Endodermal cell (in vitro differentiated cells): ENCODE results near the gene REXO5. TPM values are rescaled to one million over a fixed set of nuclear protein-coding genes. Genes with fewer than 3 reads are reported as not detected.

ENCODE experiments used
- DNase-seq: peaks from one replicate; pipeline ENCODE4 v3.0.0-alpha.2; 2017
- H3K27ac ChIP-seq: 2 replicates; pipeline ENCODE4 v1.5.1; 2013; ENCODE audit warnings: mild to moderate bottlenecking, low read depth, low read length, moderate library complexity
- H3K27me3 ChIP-seq: 2 replicates; pipeline ENCODE4 v1.6.1; 2013; ENCODE audit warnings: mild to moderate bottlenecking, low read length, moderate library complexity; ENCODE audit not compliant: insufficient read depth, control insufficient read depth, poor library complexity, severe bottlenecking
- H3K36me3 ChIP-seq: 2 replicates; pipeline ENCODE4 v1.7.0; 2013; ENCODE audit warnings: mild to moderate bottlenecking, low read length, moderate library complexity; ENCODE audit not compliant: control insufficient read depth, insufficient read depth
- H3K4me1 ChIP-seq: one replicate; pipeline ENCODE4 v1.7.0; 2013; ENCODE audit warnings: low read length; ENCODE audit not compliant: control insufficient read depth, insufficient read depth
- H3K4me3 ChIP-seq: 2 replicates; pipeline ENCODE4 v1.5.1; 2013; ENCODE audit warnings: mild to moderate bottlenecking, low read length, moderate library complexity
- H3K9ac ChIP-seq: 2 replicates; pipeline ENCODE4 v1.6.1; 2013; ENCODE audit warnings: mild to moderate bottlenecking, low read length, moderate library complexity; ENCODE audit not compliant: poor library complexity, severe bottlenecking; ENCODE audit errors: extremely low read depth
- H3K9me3 ChIP-seq: 2 replicates; pipeline ENCODE4 v1.6.1; 2013; ENCODE audit warnings: mild to moderate bottlenecking, low read length, moderate library complexity; ENCODE audit not compliant: control insufficient read depth
- H3K27ac Mint-ChIP-seq: 2 replicates; pipeline ENCODE4 v1.8.0; 2020; ENCODE audit warnings: mixed read lengths
- H3K27me3 Mint-ChIP-seq: 2 replicates; pipeline ENCODE4 v1.8.0; 2021; ENCODE audit warnings: mild to moderate bottlenecking, mixed read lengths; ENCODE audit not compliant: insufficient read depth
- H3K36me3 Mint-ChIP-seq: 2 replicates; pipeline ENCODE4 v1.8.0; 2020; ENCODE audit warnings: low read depth, mixed read lengths
- H3K4me1 Mint-ChIP-seq: 2 replicates; pipeline ENCODE4 v1.8.0; 2020; ENCODE audit warnings: mixed read lengths
- H3K4me3 Mint-ChIP-seq: 2 replicates; pipeline ENCODE4 v1.8.0; 2020; ENCODE audit warnings: mild to moderate bottlenecking, moderate library complexity, mixed read lengths
- H3K9me3 Mint-ChIP-seq: 2 replicates; pipeline ENCODE4 v1.8.0; 2020; ENCODE audit warnings: mild to moderate bottlenecking, mixed read lengths
- CTCF ChIP-seq: fragments of 200-600 bp; sonication (generic); conservative IDR thresholded peaks from 2 replicates; pipeline ENCODE4 v1.5.0; 2021; ENCODE audit warnings: antibody characterized with exemption, mild to moderate bottlenecking
- WGBS, 2 experiments: methylation state at CpG; one replicate each; pipeline versions ENCODE4 v1.1.5 to v1.1.7; 2013; ENCODE audit warnings: missing lambda C conversion rate in 2 of 2, mixed read lengths in 1 of 2; ENCODE audit not compliant: insufficient coverage in 1 of 2, insufficient read length in 1 of 2; 5-methylcytosine and 5-hydroxymethylcytosine counted together
- total RNA-seq, 2 donors: library from RNA; stranded (reverse); fragmentation: NEBNext Ultra II Directional in 1 of 2; extraction: Animal tissue kit (Norgen Biotek cat#: 25700) in 1 of 2; gene quantifications; 2 replicates in 1 of 2; 3 replicates in 1 of 2; pipeline ENCODE4 v1.2.1, GENCODE V29; 2021

Gene REXO5
- total RNA-seq, 2 donors from 2014 or later: 4.3 to 10.2 TPM

- peaks cover 59% of the 10 kb centered on the region for H3K4me1 Mint-ChIP-seq
- DNase-seq: no peak
- no peak overlapping the region for H3K27ac ChIP-seq
- H3K27me3 Mint-ChIP-seq: no peaks in the 10 kb centered on the region
- no peak overlapping the region for H3K9ac ChIP-seq
- WGBS, 2 experiments: 100% methylated on average over 1 of the region's 1 CpG; no CpG with 5 or more reads in 1 of the 2 experiments
- no peak for TF ChIP-seq CTCF
- H3K4me1 ChIP-seq: peaks cover 30% of the 10 kb centered on the region
- H3K27ac Mint-ChIP-seq: no peak overlapping the region
- H3K36me3 Mint-ChIP-seq: peaks cover 7% of the 10 kb centered on the region
- H3K36me3 ChIP-seq: peaks cover 5% of the 10 kb centered on the region
- no peaks in the 10 kb centered on the region for H3K9me3 Mint-ChIP-seq
- no peak overlapping the region for H3K4me3 Mint-ChIP-seq
- no peaks in the 10 kb centered on the region for H3K27me3 ChIP-seq
- H3K4me3 ChIP-seq: no peak overlapping the region
- H3K9me3 ChIP-seq: no peaks in the 10 kb centered on the region
Observed at GRCh38 chr16:20875355-20875650, 69.0 kb downstream of the REXO5 start.

- Mint-ChIP-seq H3K27ac (peak overlapping the region; percentile 68), H3K36me3 (peaks cover 13% of the 10 kb centered on the region), H3K4me1 (peaks cover 32% of the 10 kb centered on the region), H3K9me3 (no peaks in the 10 kb centered on the region), H3K4me3 (no peak overlapping the region), H3K27me3 (no peaks in the 10 kb centered on the region)
- Histone ChIP-seq H3K4me1 (peaks cover 13% of the 10 kb centered on the region), H3K4me3 (no peak overlapping the region), H3K9ac (no peak overlapping the region), H3K36me3 (peaks cover 5% of the 10 kb centered on the region), H3K27ac (no peak overlapping the region), H3K9me3 (no peaks in the 10 kb centered on the region), H3K27me3 (no peaks in the 10 kb centered on the region)
- DNase-seq: no peak
- TF ChIP-seq CTCF: no peak
- WGBS, 2 experiments: 80 to 81% methylated on average over 4 to 5 of the region's 5 CpGs
Observed at GRCh38 chr16:20878682-20879147, 72.4 kb downstream of the REXO5 start.

- H3K9ac ChIP-seq: no peak overlapping the region
- H3K27me3 ChIP-seq: no peaks in the 10 kb centered on the region
- H3K4me3 ChIP-seq: no peak overlapping the region
- H3K36me3 ChIP-seq: peaks cover 11% of the 10 kb centered on the region
- no peak for TF ChIP-seq CTCF
- peaks cover 7% of the 10 kb centered on the region for H3K4me1 ChIP-seq
- DNase-seq: no peak
- Mint-ChIP-seq H3K27me3 (no peaks in the 10 kb centered on the region), H3K27ac (no peak overlapping the region), H3K4me3 (no peak overlapping the region), H3K36me3 (peaks cover 18% of the 10 kb centered on the region), H3K4me1 (peaks cover 25% of the 10 kb centered on the region), H3K9me3 (no peaks in the 10 kb centered on the region)
- 88 to 90% methylated on average over 5 to 7 of the region's 7 CpGs for WGBS, 2 experiments
- no peak overlapping the region for H3K27ac ChIP-seq
- no peaks in the 10 kb centered on the region for H3K9me3 ChIP-seq
Observed at GRCh38 chr16:20879175-20880040, 73.1 kb downstream of the REXO5 start.
